NB4 (cell line): Measurements from ENCODE around the gene BTBD9.

ENCODE experiments used
- DNase-seq: peaks from one replicate; pipeline ENCODE4 v3.0.0; 2010; ENCODE audit warnings: low read depth
- H3K4me3 ChIP-seq: one replicate; pipeline ENCODE4 v1.5.1; 2011; ENCODE audit warnings: mild to moderate bottlenecking, low read depth, low read length, moderate library complexity
- CTCF ChIP-seq: IDR thresholded peaks from one replicate; pipeline ENCODE4 v1.5.1; 2012; ENCODE audit warnings: low read depth, low read length
- MAX ChIP-seq: IDR thresholded peaks from 2 replicates; pipeline ENCODE4 v1.6.1; 2011; ENCODE audit warnings: low read depth, low read length
- MYC ChIP-seq: IDR thresholded peaks from 2 replicates; pipeline ENCODE4 v1.6.1; 2011; ENCODE audit warnings: low read depth, low read length
- POLR2A ChIP-seq: IDR thresholded peaks from 2 replicates; pipeline ENCODE4 v1.6.1; 2011; ENCODE audit warnings: mild to moderate bottlenecking; ENCODE audit not compliant: insufficient read length; ENCODE audit errors: extremely low read depth

Gene BTBD9

GRCh38 chr6:38269461-38270172, 370.1 kb downstream of the BTBD9 start:
- TF ChIP-seq MAX, result no peak
- TF ChIP-seq MYC, result no peak
- no peak for TF ChIP-seq CTCF
- TF ChIP-seq POLR2A, result no peak
- no peak for DNase-seq
- H3K4me3 ChIP-seq, result no peak overlapping the region

GRCh38 chr6:38268342-38268741, 371.4 kb downstream of the BTBD9 start:
- TF ChIP-seq POLR2A (no peak), MAX (no peak), CTCF (no peak), MYC (no peak)
- H3K4me3 ChIP-seq, result no peak overlapping the region
- DNase-seq, result no peak

- DNase-seq, result no peak
- H3K4me3 ChIP-seq, result no peak overlapping the region
- no peak for TF ChIP-seq MAX
- TF ChIP-seq POLR2A, result no peak
- no peak for TF ChIP-seq CTCF
- TF ChIP-seq MYC, result no peak
Observed at GRCh38 chr6:38266921-38267354, 372.8 kb downstream of the BTBD9 start.

GRCh38 chr6:38264605-38265004, 375.1 kb downstream of the BTBD9 start:
- TF ChIP-seq CTCF (no peak), POLR2A (no peak), MAX (no peak), MYC (no peak)
- DNase-seq, result no peak
- H3K4me3 ChIP-seq, result no peak overlapping the region

- no peak for DNase-seq
- TF ChIP-seq MYC (no peak), POLR2A (no peak), CTCF (no peak), MAX (no peak)
- no peak overlapping the region for H3K4me3 ChIP-seq
Observed at GRCh38 chr6:38262609-38263008, 377.1 kb downstream of the BTBD9 start.

GRCh38 chr6:38262026-38262425, 377.7 kb downstream of the BTBD9 start:
- H3K4me3 ChIP-seq, result no peak overlapping the region
- no peak for DNase-seq
- no peak for TF ChIP-seq POLR2A
- TF ChIP-seq MAX, result no peak
- TF ChIP-seq CTCF, result no peak
- no peak for TF ChIP-seq MYC
